ENCODE measurements around the gene MOK.

Gene MOK

GRCh38 chr14:102194856-102195255 is 110.1 kb downstream of the MOK start:
- TF ChIP-seq, protein P1, sequence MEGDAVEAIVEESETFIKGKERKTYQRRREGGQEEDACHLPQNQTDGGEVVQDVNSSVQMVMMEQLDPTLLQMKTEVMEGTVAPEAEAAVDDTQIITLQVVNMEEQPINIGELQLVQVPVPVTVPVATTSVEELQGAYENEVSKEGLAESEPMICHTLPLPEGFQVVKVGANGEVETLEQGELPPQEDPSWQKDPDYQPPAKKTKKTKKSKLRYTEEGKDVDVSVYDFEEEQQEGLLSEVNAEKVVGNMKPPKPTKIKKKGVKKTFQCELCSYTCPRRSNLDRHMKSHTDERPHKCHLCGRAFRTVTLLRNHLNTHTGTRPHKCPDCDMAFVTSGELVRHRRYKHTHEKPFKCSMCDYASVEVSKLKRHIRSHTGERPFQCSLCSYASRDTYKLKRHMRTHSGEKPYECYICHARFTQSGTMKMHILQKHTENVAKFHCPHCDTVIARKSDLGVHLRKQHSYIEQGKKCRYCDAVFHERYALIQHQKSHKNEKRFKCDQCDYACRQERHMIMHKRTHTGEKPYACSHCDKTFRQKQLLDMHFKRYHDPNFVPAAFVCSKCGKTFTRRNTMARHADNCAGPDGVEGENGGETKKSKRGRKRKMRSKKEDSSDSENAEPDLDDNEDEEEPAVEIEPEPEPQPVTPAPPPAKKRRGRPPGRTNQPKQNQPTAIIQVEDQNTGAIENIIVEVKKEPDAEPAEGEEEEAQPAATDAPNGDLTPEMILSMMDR (IDR thresholded peaks at IDR 0.05; ENCODE audit: control insufficient read depth, extremely low read depth, insufficient read depth): no peak
- no peak for DNase-seq (ENCODE audit: low read depth)

GRCh38 chr14:102192840-102193502 is 112.0 kb downstream of the MOK start:
- TF ChIP-seq, protein P1 (IDR thresholded peaks at IDR 0.05; ENCODE audit: control insufficient read depth, extremely low read depth, insufficient read depth): no peak
- H3K4me3 ChIP-seq (ENCODE audit: low read depth, low read length): no peak overlapping the region
- no peak for DNase-seq (ENCODE audit: low read depth)

More at GRCh38 chr14:102194856-102195255, 110.1 kb downstream of the MOK start:
- H3K4me3 ChIP-seq (ENCODE audit: low read depth, low read length): no peak overlapping the region

DNA sequence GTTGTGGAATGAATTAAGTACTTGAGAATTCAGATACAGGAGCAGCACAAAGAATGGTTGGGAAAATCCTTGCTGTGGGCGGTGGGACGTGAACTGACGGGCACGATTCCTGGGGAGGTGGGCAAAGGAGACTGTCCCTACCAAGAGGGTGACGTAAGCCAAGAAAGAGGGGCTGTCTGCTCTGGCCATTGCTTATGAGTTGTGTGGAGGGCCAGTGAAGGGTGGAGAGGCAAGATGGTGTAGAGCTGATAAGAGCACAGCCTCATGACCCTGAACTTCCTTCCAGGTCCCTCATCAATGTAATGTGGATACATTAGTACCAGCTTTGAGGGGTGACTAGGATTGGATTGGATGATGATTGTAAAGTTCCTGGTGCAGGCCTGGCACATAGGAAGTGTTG is 115.1 kb downstream of the MOK start:
- TF ChIP-seq, protein P1 (IDR thresholded peaks at IDR 0.05; ENCODE audit: control insufficient read depth, extremely low read depth, insufficient read depth): no peak
- no peak for DNase-seq (ENCODE audit: low read depth)

DNA sequence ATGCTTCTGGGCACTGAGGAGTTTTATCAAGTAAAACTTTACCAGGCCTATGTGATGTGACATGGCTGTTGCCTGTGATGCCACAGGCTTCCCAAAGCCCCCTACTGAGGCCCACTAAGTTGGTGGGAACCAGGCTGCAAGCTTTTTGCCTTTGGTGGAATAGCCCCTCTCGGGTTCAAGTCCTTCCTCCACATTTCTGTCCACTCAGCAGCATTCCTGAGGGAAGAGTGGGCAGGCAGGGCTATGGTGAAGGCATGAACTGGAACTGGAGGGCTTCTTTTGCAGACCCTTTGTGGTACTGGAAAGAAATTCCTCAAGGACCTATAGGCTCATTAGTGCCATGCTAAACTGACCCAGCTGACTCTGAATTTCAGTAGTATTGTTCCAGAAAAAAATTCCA is 116.8 kb downstream of the MOK start:
- DNase-seq (ENCODE audit: low read depth): no peak
- no peak overlapping the region for H3K4me3 ChIP-seq (ENCODE audit: low read depth, low read length)
- TF ChIP-seq, protein P1 (IDR thresholded peaks at IDR 0.05; ENCODE audit: control insufficient read depth, extremely low read depth, insufficient read depth): no peak

More for the DNA sequence above, 115.1 kb downstream of the MOK start:
- H3K4me3 ChIP-seq (ENCODE audit: low read depth, low read length): no peak overlapping the region

GRCh38 chr14:102187568-102188001 is 117.4 kb downstream of the MOK start:
- DNase-seq (ENCODE audit: low read depth): peak; percentile 73
- H3K4me3 ChIP-seq (ENCODE audit: low read depth, low read length): no peak overlapping the region

GRCh38 chr14:102187044-102187443 is 117.9 kb downstream of the MOK start:
- H3K4me3 ChIP-seq (ENCODE audit: low read depth, low read length): no peak overlapping the region
- TF ChIP-seq, protein P1 (IDR thresholded peaks at IDR 0.05; ENCODE audit: control insufficient read depth, extremely low read depth, insufficient read depth): no peak
- DNase-seq (ENCODE audit: low read depth): no peak

More at GRCh38 chr14:102187568-102188001, 117.4 kb downstream of the MOK start:
- TF ChIP-seq, protein P1 (IDR thresholded peaks at IDR 0.05; ENCODE audit: control insufficient read depth, extremely low read depth, insufficient read depth): no peak

DNA sequence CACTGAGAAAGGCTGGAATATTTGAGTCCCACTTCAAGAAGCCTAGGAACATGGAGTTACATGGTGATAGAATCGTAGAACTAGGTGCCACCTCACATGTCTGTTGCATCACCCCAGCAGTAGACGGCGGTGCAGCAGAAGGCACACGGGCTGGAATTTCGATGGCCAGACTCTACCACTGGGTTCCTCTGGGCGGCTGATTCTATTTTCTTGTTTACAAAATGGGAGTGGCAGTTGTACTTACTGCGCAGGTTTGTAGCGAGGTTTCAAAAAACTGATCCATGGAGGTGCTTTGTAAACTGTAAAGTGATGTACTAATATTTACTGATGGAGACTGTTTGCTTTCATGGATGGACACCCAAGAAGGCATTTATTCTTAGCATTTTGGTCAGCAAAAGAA is 119.6 kb downstream of the MOK start:
- TF ChIP-seq, protein P1 (IDR thresholded peaks at IDR 0.05; ENCODE audit: control insufficient read depth, extremely low read depth, insufficient read depth): peak; percentile 65
- DNase-seq (ENCODE audit: low read depth): peak; percentile 91
- peak overlapping the region; percentile 23 for H3K4me3 ChIP-seq (ENCODE audit: low read depth, low read length)
